ENCODE measurements around the gene XRCC1. TPM values are rescaled to one million over a fixed set of nuclear protein-coding genes. Genes with fewer than 3 reads are reported as not detected.
"Not testable (repeated sequence)": the region's sequence is repeated elsewhere in the genome, so short reads cannot be mapped to it uniquely, and the experiment has no call there.

XRCC1 gene
- total RNA-seq, 1 experiment from 2014 or later = 45.1 TPM

DNA sequence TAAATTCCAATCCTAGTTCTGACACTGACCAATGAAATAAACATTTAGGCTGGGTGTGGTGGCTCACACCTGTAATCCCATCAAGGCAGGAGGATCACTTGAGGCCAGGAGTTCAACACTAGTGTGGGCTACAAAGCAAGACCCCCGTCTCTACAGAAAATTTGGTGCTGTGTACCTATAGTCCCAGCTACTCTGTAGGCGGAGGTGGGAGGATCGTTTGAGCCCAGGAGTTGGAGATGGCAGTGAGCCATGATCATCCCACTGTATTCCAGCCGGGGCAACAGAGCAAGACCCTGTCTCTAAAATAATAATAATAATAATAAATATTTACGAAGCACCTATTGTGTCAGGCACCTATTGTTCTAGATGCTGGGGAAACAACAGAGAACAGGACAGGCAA, 13.9 kb upstream of the XRCC1 start:
- no peak overlapping the region for H3K27ac ChIP-seq
- H3K79me2 ChIP-seq (ENCODE audit: low read depth) = peaks cover 10% of the 10 kb centered on the region
- H2AFZ ChIP-seq = no peak overlapping the region
- H4K20me1 ChIP-seq (ENCODE audit: insufficient read depth) = peaks cover 7% of the 10 kb centered on the region
- TF ChIP-seq EZH2 (IDR thresholded peaks at IDR 0.05; ENCODE audit: low read depth) = no peak
- TF ChIP-seq, protein P1, sequence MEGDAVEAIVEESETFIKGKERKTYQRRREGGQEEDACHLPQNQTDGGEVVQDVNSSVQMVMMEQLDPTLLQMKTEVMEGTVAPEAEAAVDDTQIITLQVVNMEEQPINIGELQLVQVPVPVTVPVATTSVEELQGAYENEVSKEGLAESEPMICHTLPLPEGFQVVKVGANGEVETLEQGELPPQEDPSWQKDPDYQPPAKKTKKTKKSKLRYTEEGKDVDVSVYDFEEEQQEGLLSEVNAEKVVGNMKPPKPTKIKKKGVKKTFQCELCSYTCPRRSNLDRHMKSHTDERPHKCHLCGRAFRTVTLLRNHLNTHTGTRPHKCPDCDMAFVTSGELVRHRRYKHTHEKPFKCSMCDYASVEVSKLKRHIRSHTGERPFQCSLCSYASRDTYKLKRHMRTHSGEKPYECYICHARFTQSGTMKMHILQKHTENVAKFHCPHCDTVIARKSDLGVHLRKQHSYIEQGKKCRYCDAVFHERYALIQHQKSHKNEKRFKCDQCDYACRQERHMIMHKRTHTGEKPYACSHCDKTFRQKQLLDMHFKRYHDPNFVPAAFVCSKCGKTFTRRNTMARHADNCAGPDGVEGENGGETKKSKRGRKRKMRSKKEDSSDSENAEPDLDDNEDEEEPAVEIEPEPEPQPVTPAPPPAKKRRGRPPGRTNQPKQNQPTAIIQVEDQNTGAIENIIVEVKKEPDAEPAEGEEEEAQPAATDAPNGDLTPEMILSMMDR (conservative IDR thresholded peaks at IDR 0.05) = no peak
- peaks cover 13% of the 10 kb centered on the region; the same call in 1 of the 2 replicates for H3F3A ChIP-seq (ENCODE audit: insufficient read depth, low read depth)
- DNase-seq = no peak
- H3K4me1 ChIP-seq (replicated peaks; ENCODE audit: insufficient read depth) = 0 out of 2 replicates have a peak, but pooled peaks cover 2% of the 10 kb centered on the region
- POLR2A ChIA-PET (ENCODE audit: unreplicated experiment) = interaction anchor here (0.5 kb wide), 1 partner anchor 220 kb away, joined by 5 read pairs; no protein-coding TSS in a partner anchor
- CTCF ChIA-PET = no interaction called here
- no peaks in the 10 kb centered on the region for H3K9me2 ChIP-seq (ENCODE audit: insufficient read depth)
- H3K4me3 ChIP-seq = no peak overlapping the region
- H3K36me3 ChIP-seq (ENCODE audit: low read depth) = 0 out of 2 replicates have a peak, but pooled peaks cover 7% of the 10 kb centered on the region
- no peak overlapping the region for H3K4me2 ChIP-seq
- no TSS peak for BruUV-seq (replicated peaks)
- H3K9me3 ChIP-seq (ENCODE audit: insufficient read depth, low read depth) = no peaks in the 10 kb centered on the region
- H3K27me3 ChIP-seq (ENCODE audit: insufficient read depth, low read depth) = no peaks in the 10 kb centered on the region
- intact Hi-C loops (cut with micrococcal nuclease; ENCODE audit: unreplicated experiment) = no loop called here

DNA sequence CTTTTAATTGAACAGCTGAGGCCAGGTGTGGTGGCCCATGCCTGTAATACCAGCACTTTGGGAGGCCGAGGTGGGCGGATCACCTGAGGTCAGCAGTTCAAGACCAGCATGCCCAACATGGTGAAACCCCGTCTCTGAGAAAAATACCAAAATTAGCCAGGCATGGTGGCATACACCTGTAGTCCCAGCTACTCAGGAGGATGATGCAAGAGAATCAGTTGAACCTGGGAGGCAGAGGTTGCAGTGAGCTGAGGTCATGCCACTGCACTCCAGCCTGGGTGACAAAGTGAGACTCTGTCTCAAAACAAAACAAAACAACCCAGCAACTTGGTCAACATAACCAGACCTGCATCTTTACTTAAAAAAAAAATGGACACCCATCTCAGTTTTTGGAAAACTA, 11.7 kb upstream of the XRCC1 start:
- H3K4me3 ChIP-seq; H3F3A ChIP-seq (ENCODE audit: insufficient read depth, low read depth); H3K27ac ChIP-seq; H3K79me2 ChIP-seq (ENCODE audit: low read depth); CTCF ChIA-PET; BruUV-seq (replicated peaks); H3K9me2 ChIP-seq (ENCODE audit: insufficient read depth); intact Hi-C loops (cut with micrococcal nuclease; ENCODE audit: unreplicated experiment); DNase-seq; H3K4me2 ChIP-seq; H3K4me1 ChIP-seq (replicated peaks; ENCODE audit: insufficient read depth); H2AFZ ChIP-seq; H4K20me1 ChIP-seq (ENCODE audit: insufficient read depth); H3K27me3 ChIP-seq (ENCODE audit: insufficient read depth, low read depth); H3K9me3 ChIP-seq (ENCODE audit: insufficient read depth, low read depth); H3K36me3 ChIP-seq (ENCODE audit: low read depth): not testable (repeated sequence)
- POLR2A ChIA-PET (ENCODE audit: unreplicated experiment) = interaction anchor here (0.6 kb wide), 1 partner anchor 30 kb away, joined by 7 read pairs; no protein-coding TSS in a partner anchor

DNA sequence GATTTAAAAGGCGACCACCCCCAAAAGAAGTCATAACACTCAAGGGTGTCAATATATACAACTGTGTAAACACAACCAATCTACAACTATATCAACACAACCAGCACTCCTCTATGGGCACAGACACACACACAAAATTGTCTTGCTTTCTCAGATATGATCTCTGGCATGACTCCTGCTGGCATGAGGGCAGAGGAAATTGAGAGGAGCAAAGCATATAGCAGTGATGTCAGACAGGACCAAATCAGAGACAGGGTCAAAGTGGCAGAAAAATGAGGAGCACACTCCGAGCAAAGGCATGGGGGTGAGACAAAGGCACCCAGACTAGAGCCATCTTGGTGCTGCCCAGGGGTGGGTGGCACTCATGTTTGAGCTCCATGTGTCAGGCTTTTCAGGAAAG, 11.0 kb upstream of the XRCC1 start:
- CTCF ChIA-PET = interaction anchor here (0.6 kb wide), 1 partner anchor 31 kb away, joined by 3 read pairs; no protein-coding TSS in a partner anchor
- POLR2A ChIA-PET (ENCODE audit: unreplicated experiment) = no interaction called here
- BruUV-seq (replicated peaks) = no TSS peak
- no peaks in the 10 kb centered on the region for H3K36me3 ChIP-seq (ENCODE audit: low read depth)
- TF ChIP-seq EZH2 (IDR thresholded peaks at IDR 0.05; ENCODE audit: low read depth) = no peak
- TF ChIP-seq, protein P1 (conservative IDR thresholded peaks at IDR 0.05) = no peak
- H2AFZ ChIP-seq = no peak overlapping the region
- no peaks in the 10 kb centered on the region for H4K20me1 ChIP-seq (ENCODE audit: insufficient read depth)
- H3K27ac ChIP-seq = no peak overlapping the region
- no peaks in the 10 kb centered on the region for H3K27me3 ChIP-seq (ENCODE audit: insufficient read depth, low read depth)
- H3K4me3 ChIP-seq = no peak overlapping the region
- 0 out of 2 replicates have a peak, but pooled peaks cover 10% of the 10 kb centered on the region for H3F3A ChIP-seq (ENCODE audit: insufficient read depth, low read depth)
- H3K4me1 ChIP-seq (replicated peaks; ENCODE audit: insufficient read depth) = no peaks in the 10 kb centered on the region
- intact Hi-C loops (cut with micrococcal nuclease; ENCODE audit: unreplicated experiment) = no loop called here
- no peak overlapping the region for H3K4me2 ChIP-seq
- DNase-seq = no peak
- H3K79me2 ChIP-seq (ENCODE audit: low read depth) = no peaks in the 10 kb centered on the region
- H3K9me2 ChIP-seq (ENCODE audit: insufficient read depth) = no peaks in the 10 kb centered on the region
- H3K9me3 ChIP-seq (ENCODE audit: insufficient read depth, low read depth) = no peaks in the 10 kb centered on the region

DNA sequence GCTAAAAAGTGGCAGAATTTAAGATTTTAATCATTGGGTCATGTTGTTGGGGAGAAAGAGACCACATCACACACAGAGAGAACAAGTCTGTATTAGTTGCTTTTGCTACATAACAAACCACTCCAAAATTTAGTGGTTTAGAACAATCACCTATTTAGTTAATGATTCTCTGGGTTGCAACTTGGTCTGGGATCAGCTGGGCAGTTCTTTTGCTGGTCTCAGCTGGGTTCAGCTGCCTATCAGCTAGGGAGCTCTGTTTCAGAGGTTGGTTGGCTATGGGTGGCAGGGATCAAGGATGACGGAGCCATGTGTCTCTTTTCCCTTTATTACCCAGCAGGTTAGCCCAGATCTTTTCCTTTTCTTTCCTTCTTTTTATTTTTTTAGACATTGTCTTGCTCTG, 9.2 kb upstream of the XRCC1 start:
- Histone ChIP-seq H3F3A (ENCODE audit: insufficient read depth, low read depth) (0 out of 2 replicates have a peak, but pooled peaks cover 10% of the 10 kb centered on the region), H2AFZ (no peak overlapping the region), H3K36me3 (ENCODE audit: low read depth) (no peaks in the 10 kb centered on the region), H3K4me2 (no peak overlapping the region), H3K9me3 (ENCODE audit: insufficient read depth, low read depth) (no peaks in the 10 kb centered on the region), H3K27me3 (ENCODE audit: insufficient read depth, low read depth) (no peaks in the 10 kb centered on the region), H3K4me3 (no peak overlapping the region), H3K27ac (no peak overlapping the region), H4K20me1 (ENCODE audit: insufficient read depth) (no peaks in the 10 kb centered on the region), H3K79me2 (ENCODE audit: low read depth) (no peaks in the 10 kb centered on the region), H3K4me1 (replicated peaks; ENCODE audit: insufficient read depth) (no peaks in the 10 kb centered on the region), H3K9me2 (ENCODE audit: insufficient read depth) (no peaks in the 10 kb centered on the region)
- BruUV-seq (replicated peaks) = no TSS peak
- POLR2A ChIA-PET (ENCODE audit: unreplicated experiment) = no interaction called here
- TF ChIP-seq, protein P1 (conservative IDR thresholded peaks at IDR 0.05) = no peak
- TF ChIP-seq EZH2 (IDR thresholded peaks at IDR 0.05; ENCODE audit: low read depth) = no peak
- no peak for DNase-seq
- CTCF ChIA-PET = interaction anchor here (0.6 kb wide), 2 partner anchors 29 to 78 kb away, joined by 3 to 5 read pairs; no protein-coding TSS in a partner anchor
- intact Hi-C loops (cut with micrococcal nuclease; ENCODE audit: unreplicated experiment) = no loop called here
